Calu3 (cell line): ENCODE measurements around the gene SEC63. TPM values are rescaled to one million over a fixed set of nuclear protein-coding genes. Genes with fewer than 3 reads are reported as not detected.

Experiments used
- BruUV-seq: library from RNA; stranded (reverse); fragments of 400-500 nt; replicated peaks from 2 replicates; lab custom pipeline; 2021; lab: Mats Ljungman, UMichigan
- CTCF ChIA-PET: fragments of 300-600 bp; sonication (Branson Sonifier 250); formaldehyde crosslinking; loops from one replicate; lab custom pipeline; 2022; ENCODE audit warnings: antibody characterized with exemption; lab: Charles Lee
- DNase-seq: peaks from one replicate; pipeline ENCODE4 v3.0.0; 2022
- H3K27ac Mint-ChIP-seq: one replicate; pipeline ENCODE4 v1.8.0; 2022; ENCODE audit warnings: mixed read lengths; ENCODE audit not compliant: unreplicated experiment
- H3K27me3 Mint-ChIP-seq: one replicate; pipeline ENCODE4 v1.8.0; 2022; ENCODE audit warnings: mixed read lengths; ENCODE audit not compliant: unreplicated experiment
- H3K36me3 Mint-ChIP-seq: one replicate; pipeline ENCODE4 v1.8.0; 2022; ENCODE audit warnings: mild to moderate bottlenecking, moderate library complexity, mixed read lengths; ENCODE audit not compliant: insufficient read depth, unreplicated experiment
- H3K4me1 Mint-ChIP-seq: one replicate; pipeline ENCODE4 v1.8.0; 2022; ENCODE audit warnings: mild to moderate bottlenecking, low read depth, mixed read lengths; ENCODE audit not compliant: unreplicated experiment
- H3K4me3 Mint-ChIP-seq: one replicate; pipeline ENCODE4 v1.8.0; 2022; ENCODE audit warnings: mild to moderate bottlenecking, low read depth, moderate library complexity, mixed read lengths; ENCODE audit not compliant: unreplicated experiment
- H3K9me3 Mint-ChIP-seq: one replicate; pipeline ENCODE4 v1.8.0; 2022; ENCODE audit warnings: low read depth, mixed read lengths; ENCODE audit not compliant: unreplicated experiment
- intact Hi-C: fragments of 100-400 bp; cut with micrococcal nuclease; formaldehyde crosslinking; loops from one replicate; pipeline ENCODE4 v1.10.0; 2022; ENCODE audit not compliant: unreplicated experiment
- total RNA-seq: library from RNA; stranded (reverse); gene quantifications from 2 replicates; pipeline ENCODE4 v1.2.3, GENCODE V29; 2022
- TF ChIP-seq, protein P1 (sequence below): fragments of 200-600 bp; IDR thresholded peaks from one replicate; pipeline ENCODE4 v1.8.0; 2022; ENCODE audit warnings: antibody characterized with exemption; ENCODE audit not compliant: unreplicated experiment

The SEC63 gene
- total RNA-seq, 1 experiment from 2014 or later: 135 TPM

DNA sequence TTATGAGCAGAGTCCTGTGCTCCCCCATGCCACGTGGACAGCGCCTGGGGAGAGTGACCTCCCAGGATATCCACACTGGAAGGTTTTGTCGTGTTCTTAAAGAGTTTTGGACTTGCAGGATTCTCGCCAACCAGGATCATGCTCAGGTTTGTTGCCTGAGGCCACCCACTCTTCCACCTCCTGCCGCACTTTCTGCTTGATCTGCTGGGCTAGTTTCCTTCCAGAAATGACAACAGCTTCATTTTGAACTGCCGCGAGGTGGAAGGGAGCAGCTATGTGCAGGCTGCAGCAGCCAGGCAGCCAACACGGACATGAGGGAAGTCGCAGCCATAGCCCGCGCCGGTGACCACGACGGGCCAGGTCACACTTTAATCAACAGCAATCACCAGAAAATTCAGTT, 27.7 kb upstream of the SEC63 start:
- Mint-ChIP-seq H3K27ac (no peak overlapping the region), H3K4me3 (no peak overlapping the region), H3K27me3 (no peaks in the 10 kb centered on the region), H3K36me3 (no peaks in the 10 kb centered on the region), H3K4me1 (peaks cover 12% of the 10 kb centered on the region), H3K9me3 (no peaks in the 10 kb centered on the region)
- CTCF ChIA-PET: no interaction called here
- TF ChIP-seq, protein P1, sequence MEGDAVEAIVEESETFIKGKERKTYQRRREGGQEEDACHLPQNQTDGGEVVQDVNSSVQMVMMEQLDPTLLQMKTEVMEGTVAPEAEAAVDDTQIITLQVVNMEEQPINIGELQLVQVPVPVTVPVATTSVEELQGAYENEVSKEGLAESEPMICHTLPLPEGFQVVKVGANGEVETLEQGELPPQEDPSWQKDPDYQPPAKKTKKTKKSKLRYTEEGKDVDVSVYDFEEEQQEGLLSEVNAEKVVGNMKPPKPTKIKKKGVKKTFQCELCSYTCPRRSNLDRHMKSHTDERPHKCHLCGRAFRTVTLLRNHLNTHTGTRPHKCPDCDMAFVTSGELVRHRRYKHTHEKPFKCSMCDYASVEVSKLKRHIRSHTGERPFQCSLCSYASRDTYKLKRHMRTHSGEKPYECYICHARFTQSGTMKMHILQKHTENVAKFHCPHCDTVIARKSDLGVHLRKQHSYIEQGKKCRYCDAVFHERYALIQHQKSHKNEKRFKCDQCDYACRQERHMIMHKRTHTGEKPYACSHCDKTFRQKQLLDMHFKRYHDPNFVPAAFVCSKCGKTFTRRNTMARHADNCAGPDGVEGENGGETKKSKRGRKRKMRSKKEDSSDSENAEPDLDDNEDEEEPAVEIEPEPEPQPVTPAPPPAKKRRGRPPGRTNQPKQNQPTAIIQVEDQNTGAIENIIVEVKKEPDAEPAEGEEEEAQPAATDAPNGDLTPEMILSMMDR: no peak
- DNase-seq: no peak
- intact Hi-C loops: no loop called here
- no TSS peak for BruUV-seq

DNA sequence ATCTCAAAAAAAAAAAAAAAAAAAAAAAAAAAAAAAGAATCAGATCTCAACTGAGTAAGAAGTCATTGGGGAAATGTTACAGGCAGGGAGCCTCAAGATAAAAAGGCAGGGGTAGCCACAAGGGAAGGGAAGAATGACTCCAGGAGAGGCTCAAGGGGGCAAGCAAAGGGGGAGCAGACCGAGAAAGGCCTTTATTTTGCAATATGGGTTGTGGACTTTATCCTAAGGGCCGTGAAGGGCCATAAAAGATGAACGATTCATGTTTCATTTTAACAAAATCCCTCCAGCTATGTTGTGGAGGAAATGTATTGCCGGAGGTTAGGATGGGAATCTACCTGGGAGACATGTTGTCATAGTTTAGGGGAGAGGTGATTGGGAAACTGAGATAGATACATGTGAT, 25.8 kb upstream of the SEC63 start:
- no TSS peak for BruUV-seq
- Mint-ChIP-seq H3K27ac (no peak overlapping the region), H3K4me1 (peaks cover 12% of the 10 kb centered on the region), H3K36me3 (no peaks in the 10 kb centered on the region), H3K27me3 (no peaks in the 10 kb centered on the region), H3K9me3 (no peaks in the 10 kb centered on the region), H3K4me3 (no peak overlapping the region)
- CTCF ChIA-PET: interaction anchor here (0.7 kb wide), 1 partner anchor 137 kb away, joined by 3 read pairs; no protein-coding TSS in a partner anchor
- TF ChIP-seq, protein P1: no peak
- DNase-seq: no peak
- intact Hi-C loops: no loop called here

DNA sequence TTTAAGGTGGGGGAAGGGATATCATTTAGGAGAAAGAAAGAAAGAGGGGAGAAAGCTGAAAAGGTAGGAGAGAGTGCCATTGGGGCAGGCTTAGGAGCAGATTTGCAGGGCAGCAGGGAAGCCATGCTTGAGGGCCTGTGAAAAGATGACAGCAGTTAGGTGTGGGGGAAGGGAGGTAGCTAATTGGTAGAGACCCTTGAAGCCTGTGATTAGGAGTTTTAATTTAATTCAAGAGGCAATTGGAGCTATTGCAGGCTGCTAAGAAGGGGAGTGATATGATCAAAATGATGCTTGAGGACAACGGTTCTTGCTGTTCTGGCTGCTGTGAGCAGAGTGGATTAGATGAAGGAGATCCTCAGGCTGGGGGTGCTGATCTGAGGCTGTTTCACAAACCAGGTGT, 24.5 kb upstream of the SEC63 start:
- Mint-ChIP-seq H3K4me3 (no peak overlapping the region), H3K36me3 (no peaks in the 10 kb centered on the region), H3K27ac (no peak overlapping the region), H3K9me3 (no peaks in the 10 kb centered on the region), H3K4me1 (peaks cover 12% of the 10 kb centered on the region), H3K27me3 (no peaks in the 10 kb centered on the region)
- TF ChIP-seq, protein P1: no peak
- intact Hi-C loops: no loop called here
- no TSS peak for BruUV-seq
- CTCF ChIA-PET: no interaction called here
- no peak for DNase-seq

DNA sequence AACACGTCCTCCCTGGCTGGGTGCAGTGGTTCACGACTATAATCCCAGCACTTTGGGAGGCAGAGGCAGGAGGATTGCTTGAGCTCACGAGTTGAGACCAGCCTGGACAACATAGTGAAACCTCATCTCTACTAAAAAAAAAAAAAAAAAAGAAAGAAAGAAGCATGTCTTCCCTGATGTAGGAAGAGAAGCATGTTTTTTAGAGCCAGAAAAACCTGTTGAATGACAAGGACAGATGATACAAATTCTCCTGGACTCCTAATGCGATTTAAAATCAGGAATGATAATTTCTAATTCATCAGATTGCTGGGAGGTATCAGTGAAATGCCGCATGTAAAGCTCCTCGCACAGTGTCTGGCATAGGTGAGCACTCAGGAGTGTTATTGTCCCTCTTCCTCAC, 23.7 kb upstream of the SEC63 start:
- CTCF ChIA-PET: interaction anchor here (2.6 kb wide), 1 partner anchor 69 kb away, joined by 21 read pairs; no protein-coding TSS in a partner anchor
- no peaks in the 10 kb centered on the region for H3K9me3 Mint-ChIP-seq
- peaks cover 12% of the 10 kb centered on the region for H3K4me1 Mint-ChIP-seq
- TF ChIP-seq, protein P1: no peak
- intact Hi-C loops: loop anchor here (2.0 kb wide), 1 partner anchor 545 kb away; no protein-coding TSS in a partner anchor
- BruUV-seq: no TSS peak
- H3K36me3 Mint-ChIP-seq: no peaks in the 10 kb centered on the region
- H3K4me3 Mint-ChIP-seq: no peak overlapping the region
- DNase-seq: no peak
- H3K27ac Mint-ChIP-seq: no peak overlapping the region
- no peaks in the 10 kb centered on the region for H3K27me3 Mint-ChIP-seq
